ENCODE data around the gene AGPS.

The AGPS gene

GRCh38 chr2:177573120-177573519, 180.5 kb downstream of the AGPS start:
- DNase-seq (ENCODE audit: low read depth): no peak
- TF ChIP-seq CTCF (IDR thresholded peaks at IDR 0.05; ENCODE audit: control insufficient read depth, extremely low read depth, insufficient read depth): no peak

GRCh38 chr2:177574356-177574755, 181.8 kb downstream of the AGPS start:
- TF ChIP-seq CTCF (IDR thresholded peaks at IDR 0.05; ENCODE audit: control insufficient read depth, extremely low read depth, insufficient read depth): no peak
- H3K4me3 ChIP-seq (ENCODE audit: low read depth, low read length): no peak overlapping the region
- no peak for DNase-seq (ENCODE audit: low read depth)

More at GRCh38 chr2:177573120-177573519, 180.5 kb downstream of the AGPS start:
- no peak overlapping the region for H3K4me3 ChIP-seq (ENCODE audit: low read depth, low read length)

- DNase-seq (ENCODE audit: low read depth): no peak
- no peak for TF ChIP-seq CTCF (IDR thresholded peaks at IDR 0.05; ENCODE audit: control insufficient read depth, extremely low read depth, insufficient read depth)
- H3K4me3 ChIP-seq (ENCODE audit: low read depth, low read length): no peak overlapping the region
Measured at GRCh38 chr2:177575358-177575757, 182.8 kb downstream of the AGPS start.

DNA sequence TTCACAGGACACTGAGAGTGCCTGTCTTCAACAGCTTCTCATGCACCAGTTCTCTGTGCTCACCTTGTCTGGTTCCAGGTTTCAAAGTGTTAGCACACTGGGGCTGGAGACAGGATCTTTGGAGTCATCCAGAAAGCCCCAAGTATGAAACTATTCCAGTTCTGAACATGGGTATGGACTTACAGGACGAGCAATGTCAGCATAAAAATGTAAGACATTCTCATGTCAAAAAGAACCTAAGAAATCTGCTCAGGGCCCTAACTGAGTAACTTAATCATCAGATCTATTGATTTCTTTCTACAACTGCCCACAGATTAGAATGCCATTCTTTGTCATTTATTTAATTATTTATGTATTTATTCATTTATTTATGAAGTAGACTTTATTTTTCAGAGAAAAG, 184.5 kb downstream of the AGPS start:
- no peak overlapping the region for H3K4me3 ChIP-seq (ENCODE audit: low read depth, low read length)
- DNase-seq (ENCODE audit: low read depth): no peak
- TF ChIP-seq CTCF (IDR thresholded peaks at IDR 0.05; ENCODE audit: control insufficient read depth, extremely low read depth, insufficient read depth): no peak

GRCh38 chr2:177578454-177578853, 185.9 kb downstream of the AGPS start:
- TF ChIP-seq CTCF (IDR thresholded peaks at IDR 0.05; ENCODE audit: control insufficient read depth, extremely low read depth, insufficient read depth): no peak
- no peak overlapping the region for H3K4me3 ChIP-seq (ENCODE audit: low read depth, low read length)
- no peak for DNase-seq (ENCODE audit: low read depth)

GRCh38 chr2:177579486-177580036, 187.0 kb downstream of the AGPS start:
- H3K4me3 ChIP-seq (ENCODE audit: low read depth, low read length): no peak overlapping the region
- TF ChIP-seq CTCF (IDR thresholded peaks at IDR 0.05; ENCODE audit: control insufficient read depth, extremely low read depth, insufficient read depth): no peak
- DNase-seq (ENCODE audit: low read depth): no peak

- no peak for DNase-seq (ENCODE audit: low read depth)
- no peak overlapping the region for H3K4me3 ChIP-seq (ENCODE audit: low read depth, low read length)
- no peak for TF ChIP-seq CTCF (IDR thresholded peaks at IDR 0.05; ENCODE audit: control insufficient read depth, extremely low read depth, insufficient read depth)
Measured at GRCh38 chr2:177582000-177582399, 189.4 kb downstream of the AGPS start.
